Activated T-cell treated with anti-CD3 and anti-CD28 coated beads, Interleukin-2, amount 50 U/mL, for 24 hours (primary cell): ENCODE results near the gene STAT3.
"Not testable (repeated sequence)": the region's sequence is repeated elsewhere in the genome, so short reads cannot be mapped to it uniquely, and the experiment has no call there.

Experiments
- DNase-seq: peaks from one replicate; pipeline ENCODE4 v3.0.0-alpha.2; 2020
- H3K27ac Mint-ChIP-seq: 2 replicates; pipeline ENCODE4 v1.8.0; 2020; ENCODE audit warnings: mild to moderate bottlenecking, mixed read lengths
- H3K27me3 Mint-ChIP-seq: 2 replicates; pipeline ENCODE4 v1.8.0; 2020; ENCODE audit warnings: mixed read lengths
- H3K36me3 Mint-ChIP-seq: 2 replicates; pipeline ENCODE4 v1.8.0; 2020; ENCODE audit warnings: low read depth, mixed read lengths
- H3K4me1 Mint-ChIP-seq: 2 replicates; pipeline ENCODE4 v1.8.0; 2020; ENCODE audit warnings: low read depth, mixed read lengths
- H3K4me3 Mint-ChIP-seq: 2 replicates; pipeline ENCODE4 v1.8.0; 2020; ENCODE audit warnings: mild to moderate bottlenecking, moderate library complexity, mixed read lengths
- H3K9me3 Mint-ChIP-seq: 2 replicates; pipeline ENCODE4 v1.8.0; 2020; ENCODE audit warnings: mixed read lengths

The STAT3 gene

DNA sequence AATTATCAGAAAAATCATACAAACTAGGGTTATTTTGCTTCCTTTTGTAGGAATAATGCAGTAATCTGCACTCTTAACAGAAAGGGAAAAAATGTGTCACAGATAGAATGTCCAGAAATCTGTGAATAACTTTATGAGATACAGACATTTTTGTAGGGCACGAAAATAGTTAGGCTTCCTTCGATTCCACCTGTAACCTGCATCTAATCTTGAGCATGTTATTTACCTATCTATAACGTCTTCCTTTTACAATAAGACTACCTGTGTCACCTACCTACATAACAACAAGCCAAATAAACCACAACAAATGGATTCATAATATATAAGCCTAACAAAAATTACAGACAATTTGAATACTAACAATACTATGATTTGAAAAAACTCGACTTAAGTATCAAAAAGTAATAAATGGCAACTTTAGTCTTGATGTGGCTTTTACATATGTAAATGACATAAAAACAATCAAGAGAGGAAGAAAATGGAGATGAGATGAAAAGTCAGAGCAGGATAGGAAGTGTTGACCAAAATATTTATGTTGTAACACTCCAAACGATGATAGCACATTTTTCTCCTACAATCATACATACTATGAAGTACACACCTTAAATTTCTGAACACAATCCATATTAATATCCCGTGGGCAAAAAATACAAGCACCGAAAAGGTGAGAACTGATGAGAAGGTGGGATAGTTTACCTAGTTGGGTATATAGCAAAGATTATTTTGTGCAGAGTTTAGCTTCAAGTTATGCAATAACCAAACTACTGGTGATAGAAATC lies 114.6 kb downstream of the STAT3 start:
- Mint-ChIP-seq H3K27me3 (no peaks in the 10 kb centered on the region), H3K4me1 (peaks cover 69% of the 10 kb centered on the region), H3K27ac (peak overlapping the region; percentile 92), H3K9me3 (no peaks in the 10 kb centered on the region), H3K36me3 (peaks cover 56% of the 10 kb centered on the region), H3K4me3 (peak overlapping the region; percentile 88)
- DNase-seq = no peak

DNA sequence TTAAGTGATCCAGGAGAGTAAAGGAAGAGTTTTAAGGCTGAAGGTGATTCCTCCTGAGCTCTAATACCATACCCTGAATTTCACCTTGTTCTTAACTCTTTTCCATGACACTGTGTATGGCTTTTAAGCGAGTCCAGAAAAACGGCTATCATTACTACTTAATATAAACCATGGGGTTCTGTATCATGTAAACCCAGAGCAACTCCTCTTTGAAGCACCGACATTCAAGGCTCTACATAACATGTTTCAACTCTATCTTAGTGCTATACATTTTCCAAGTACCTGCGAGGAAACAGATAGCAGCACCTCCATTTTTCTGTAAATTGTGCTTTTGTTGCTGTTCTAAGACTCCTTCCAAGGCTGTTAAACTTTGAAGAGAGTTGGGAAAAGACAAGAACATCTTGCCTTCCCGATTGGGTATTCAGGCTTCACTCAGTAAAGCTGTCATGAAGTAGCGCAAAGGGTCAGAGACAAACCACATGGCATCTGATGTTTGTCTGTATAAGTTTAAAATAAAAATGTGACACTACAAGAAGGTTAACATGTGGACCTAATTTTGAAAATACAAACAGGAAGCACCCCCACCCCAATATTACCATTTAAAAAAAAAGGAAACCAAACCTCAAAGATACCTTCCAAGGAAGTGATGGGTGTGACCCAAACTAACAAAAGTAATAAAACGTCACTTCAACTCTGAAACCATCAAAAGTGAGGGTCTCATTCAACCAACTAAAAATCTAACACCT lies 115.9 kb downstream of the STAT3 start:
- Mint-ChIP-seq H3K36me3 (peaks cover 58% of the 10 kb centered on the region), H3K4me3 (peak overlapping the region; percentile 88), H3K27me3 (no peaks in the 10 kb centered on the region), H3K27ac (peak overlapping the region; percentile 92), H3K9me3 (no peaks in the 10 kb centered on the region), H3K4me1 (peaks cover 73% of the 10 kb centered on the region)
- no peak for DNase-seq

DNA sequence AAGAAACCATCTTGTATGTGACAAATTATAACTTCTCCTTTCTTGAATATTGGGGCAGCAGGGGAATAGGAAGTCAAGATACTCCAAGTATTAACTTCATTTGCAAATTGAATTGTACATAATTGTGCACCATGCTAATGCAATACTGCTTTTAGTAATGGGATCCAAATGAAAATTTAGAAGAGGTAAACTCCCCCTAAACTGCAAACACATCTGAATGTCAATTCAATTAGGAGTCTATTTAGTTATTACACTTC lies 116.5 kb downstream of the STAT3 start:
- Mint-ChIP-seq H3K4me1 (peaks cover 73% of the 10 kb centered on the region), H3K4me3 (peak overlapping the region; percentile 88), H3K36me3 (peaks cover 60% of the 10 kb centered on the region), H3K27me3 (no peaks in the 10 kb centered on the region), H3K9me3 (no peaks in the 10 kb centered on the region), H3K27ac (peak overlapping the region; percentile 92)
- no peak for DNase-seq

DNA sequence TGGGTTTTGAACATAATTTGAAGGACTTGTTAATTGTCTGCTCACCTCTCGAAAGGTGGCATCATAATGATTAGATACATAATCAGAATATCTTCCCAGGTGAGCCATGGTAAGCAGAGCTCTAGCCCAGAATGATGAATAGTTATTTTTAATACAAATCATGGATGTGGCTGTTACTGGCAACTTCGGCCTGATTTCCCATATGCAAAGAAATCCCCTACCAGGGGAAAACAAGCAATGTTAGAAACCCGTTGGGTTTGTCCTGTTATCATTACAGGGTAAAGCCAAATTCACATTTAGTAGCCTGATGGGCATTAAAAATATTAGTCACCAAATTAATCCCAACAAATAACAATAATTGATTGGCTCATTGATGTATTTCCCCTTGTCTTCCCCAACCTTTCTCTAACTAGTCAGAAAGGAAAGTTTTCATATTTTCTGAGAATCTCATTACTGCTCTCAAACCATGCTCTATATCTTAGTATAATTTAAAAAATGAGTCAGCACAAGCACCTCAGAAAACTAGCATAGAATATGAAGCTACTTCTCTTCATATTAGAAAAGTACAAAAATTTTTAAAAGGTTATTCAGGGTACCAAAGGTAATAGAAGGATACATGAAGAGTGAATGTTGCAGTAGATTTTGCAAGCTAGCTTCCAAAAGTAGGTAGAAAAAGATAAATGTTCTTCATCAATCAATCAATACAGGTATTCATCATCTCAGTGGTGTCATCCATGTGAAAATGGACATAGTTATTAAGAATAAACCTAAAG lies 117.0 kb downstream of the STAT3 start:
- Mint-ChIP-seq H3K27me3 (no peaks in the 10 kb centered on the region), H3K36me3 (peaks cover 64% of the 10 kb centered on the region), H3K4me3 (peak overlapping the region; percentile 88), H3K9me3 (no peaks in the 10 kb centered on the region), H3K4me1 (peaks cover 76% of the 10 kb centered on the region), H3K27ac (peak overlapping the region; percentile 92)
- no peak for DNase-seq

DNA sequence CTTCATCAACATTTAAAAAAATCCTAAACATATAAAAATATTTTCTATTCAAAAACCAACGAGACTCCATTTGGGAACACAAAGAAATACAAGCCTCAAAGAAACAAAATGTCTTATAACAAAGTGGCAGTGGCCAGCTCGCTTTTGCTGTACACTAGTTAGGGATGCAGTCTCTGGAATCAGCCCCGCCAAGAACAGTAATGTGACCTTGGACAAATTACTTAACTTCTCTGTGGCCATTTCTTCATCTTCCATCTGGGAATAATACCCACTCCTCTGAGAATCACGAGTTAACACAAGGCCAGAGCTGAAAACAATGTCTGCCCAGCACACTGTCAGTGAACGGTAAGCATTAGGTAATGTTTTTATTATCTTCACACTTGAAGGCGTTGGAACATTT lies 117.6 kb downstream of the STAT3 start:
- Mint-ChIP-seq H3K27ac (peak overlapping the region; percentile 92), H3K36me3 (peaks cover 64% of the 10 kb centered on the region), H3K4me3 (peak overlapping the region; percentile 88), H3K27me3 (no peaks in the 10 kb centered on the region), H3K9me3 (no peaks in the 10 kb centered on the region), H3K4me1 (peaks cover 79% of the 10 kb centered on the region)
- DNase-seq = no peak

DNA sequence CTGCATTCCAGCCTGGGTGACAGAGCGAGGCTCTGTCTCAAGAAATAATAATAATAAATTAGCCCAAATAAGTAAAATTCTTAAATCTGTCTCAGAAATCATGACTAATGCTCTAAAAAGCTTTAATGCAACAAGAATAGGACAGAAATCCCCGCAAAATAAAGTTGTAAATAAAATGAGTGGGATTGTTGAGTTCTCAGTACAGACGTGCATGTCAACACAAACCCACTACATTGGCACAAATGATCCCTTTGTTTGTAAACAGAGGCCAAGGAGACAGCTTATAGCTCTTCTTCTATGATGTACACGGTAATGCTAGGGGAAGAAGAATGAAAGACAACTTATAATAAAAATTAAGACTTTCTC lies 118.1 kb downstream of the STAT3 start:
- Mint-ChIP-seq H3K27me3 (no peaks in the 10 kb centered on the region), H3K36me3 (peaks cover 63% of the 10 kb centered on the region), H3K4me1 (peaks cover 83% of the 10 kb centered on the region), H3K4me3 (peak overlapping the region; percentile 54), H3K9me3 (no peaks in the 10 kb centered on the region), H3K27ac (peak overlapping the region; percentile 92)
- DNase-seq = no peak

- Mint-ChIP-seq H3K9me3 (no peaks in the 10 kb centered on the region), H3K27ac (peak overlapping the region; percentile 92), H3K4me1 (peaks cover 77% of the 10 kb centered on the region), H3K27me3 (no peaks in the 10 kb centered on the region), H3K36me3 (peaks cover 53% of the 10 kb centered on the region), H3K4me3 (peak overlapping the region; percentile 34)
- DNase-seq = no peak
Measured at GRCh38 chr17:42268236-42268635, 120.0 kb downstream of the STAT3 start.

DNA sequence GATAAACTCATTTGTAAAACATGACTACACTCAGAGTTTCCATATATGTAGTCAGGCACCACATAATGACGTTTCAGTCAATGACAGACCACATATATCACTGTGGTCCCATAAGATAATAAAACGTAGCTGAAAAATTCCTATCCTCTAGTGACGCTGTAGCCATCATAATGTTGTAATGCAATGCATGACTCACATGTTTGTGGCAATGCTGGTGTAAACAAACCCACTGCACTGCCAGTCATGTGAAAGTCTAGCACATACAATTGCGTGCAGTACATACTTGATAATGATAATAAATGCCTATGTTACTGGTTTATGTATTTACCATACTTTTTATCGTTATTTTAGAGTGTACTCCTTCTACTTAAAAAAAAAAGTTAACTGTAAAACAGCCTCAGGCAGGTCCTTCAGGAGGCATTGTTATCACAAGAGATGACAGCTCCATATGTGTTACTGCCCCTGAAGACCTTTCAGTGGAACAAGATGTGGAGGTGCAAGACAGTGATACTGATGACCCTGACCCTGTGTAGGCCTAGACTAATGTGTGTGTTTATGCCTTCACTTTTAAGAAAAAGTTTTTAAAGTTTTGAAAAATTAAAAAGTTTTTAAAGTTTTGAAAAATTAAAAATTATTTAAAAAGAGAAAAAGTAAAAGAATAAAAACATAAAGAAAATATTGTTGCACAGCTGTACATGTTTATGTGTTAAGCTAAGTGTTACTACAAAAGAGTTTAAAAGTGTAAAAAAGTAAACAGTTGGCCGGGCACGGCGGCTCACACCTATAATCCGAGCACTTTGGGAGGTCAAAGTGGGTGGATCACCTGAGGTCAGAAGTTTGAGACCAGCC lies 121.1 kb downstream of the STAT3 start:
- peak overlapping the region; percentile 92 for H3K27ac Mint-ChIP-seq
- H3K27me3 Mint-ChIP-seq = no peaks in the 10 kb centered on the region
- no peak for DNase-seq
- peak overlapping the region; percentile 55 for H3K4me3 Mint-ChIP-seq
- peaks cover 68% of the 10 kb centered on the region for H3K4me1 Mint-ChIP-seq
- H3K9me3 Mint-ChIP-seq = no peaks in the 10 kb centered on the region
- peaks cover 52% of the 10 kb centered on the region for H3K36me3 Mint-ChIP-seq

- peak overlapping the region; percentile 55 for H3K4me3 Mint-ChIP-seq
- H3K4me1 Mint-ChIP-seq = peaks cover 64% of the 10 kb centered on the region
- H3K27ac Mint-ChIP-seq = peak overlapping the region; percentile 92
- no peaks in the 10 kb centered on the region for H3K9me3 Mint-ChIP-seq
- no peak for DNase-seq
- H3K27me3 Mint-ChIP-seq = no peaks in the 10 kb centered on the region
- H3K36me3 Mint-ChIP-seq = peaks cover 50% of the 10 kb centered on the region
Measured at GRCh38 chr17:42266462-42266861, 121.8 kb downstream of the STAT3 start.

- H3K27me3 Mint-ChIP-seq = not testable (repeated sequence)
- H3K4me1 Mint-ChIP-seq = peaks cover 57% of the 10 kb centered on the region
Measured at GRCh38 chr17:42264366-42264765, 123.9 kb downstream of the STAT3 start.

More at GRCh38 chr17:42264366-42264765, 123.9 kb downstream of the STAT3 start:
- H3K27ac Mint-ChIP-seq, DNase-seq, H3K9me3 Mint-ChIP-seq, H3K4me3 Mint-ChIP-seq: not testable (repeated sequence)
- H3K36me3 Mint-ChIP-seq = peaks cover 36% of the 10 kb centered on the region
